Tibial artery (tissue), 4 donors: ENCODE results near the gene NCAM1.

ENCODE experiments used
- DNase-seq, 2 donors: peaks; one replicate each; pipeline ENCODE4 v3.0.0-alpha.2; 2019
- H3K27ac ChIP-seq, 2 donors: fragments of 200-600 bp; sonication (generic) in 1 of 2; 1 replicate in 1 of 2; 2 replicates in 1 of 2; pipeline ENCODE4 v1.5.1; 2018 to 2019; ENCODE audit warnings: mild to moderate bottlenecking in 1 of 2
- H3K27me3 ChIP-seq, 2 donors: fragments of 200-600 bp; sonication (generic) in 1 of 2; one replicate each; pipeline versions ENCODE4 v1.5.1 to v1.6.0; 2016 to 2019
- H3K36me3 ChIP-seq, 3 donors: fragments of 200-600 bp; sonication (generic) in 2 of 3; one replicate each; pipeline ENCODE4 v1.5.1; 2016 to 2019; ENCODE audit warnings: mild to moderate bottlenecking in 2 of 3
- H3K4me1 ChIP-seq, 4 donors: fragments of 200-600 bp; sonication (generic) in 2 of 4; 1 replicate in 3 of 4; 2 replicates in 1 of 4; pipeline ENCODE4 v1.5.1; 2016 to 2019
- H3K4me3 ChIP-seq, 2 donors: fragments of 200-600 bp; sonication (generic) in 1 of 2; 1 replicate in 1 of 2; 2 replicates in 1 of 2; pipeline ENCODE4 v1.5.1; 2018 to 2019; ENCODE audit warnings: mild to moderate bottlenecking in 2 of 2
- H3K9me3 ChIP-seq, 3 donors: fragments of 200-600 bp; sonication (generic) in 1 of 3; one replicate each; pipeline ENCODE4 v1.5.1; 2016 to 2019
- CTCF ChIP-seq, 2 experiments: fragments of 200-600 bp in 1 of 2; fragments of 450-650 bp in 1 of 2; IDR thresholded peaks; one replicate each; pipeline ENCODE4 v1.5.1; 2017 to 2019; ENCODE audit warnings: antibody characterized with exemption in 2 of 2, mild to moderate bottlenecking in 1 of 2, moderate library complexity in 1 of 2
- intact Hi-C: fragments of 100-400 bp; cut with DNase I; formaldehyde crosslinking; loops from one replicate; pipeline ENCODE4 v1.15.0; 2023; ENCODE audit warnings: low total_unique reads

The NCAM1 gene

GRCh38 chr11:113314065-113314388, 352.8 kb downstream of the NCAM1 start:
- no peak for DNase-seq
- Histone ChIP-seq H3K27ac (peak overlapping the region; percentile 77 to 80), H3K27me3 (no peaks in the 10 kb centered on the region), H3K4me3 (peak overlapping the region; percentile 63 to 83), H3K36me3 (peaks cover 0 to 19% (median 0%) of the 10 kb centered on the region in 3 donors), H3K4me1 (peaks cover 0 to 26% (median 7%) of the 10 kb centered on the region in 4 donors), H3K9me3 (no peaks in the 10 kb centered on the region)
- TF ChIP-seq CTCF (IDR thresholded peaks at IDR 0.05), result no peak
- intact Hi-C loops, result no loop called here

GRCh38 chr11:113314389-113315301, 353.4 kb downstream of the NCAM1 start, which contains the start of gene TTC12:
Gene TTC12, plus strand, starts transcription at chr11:113314583. Its CDS starts 1,675 bp downstream, at chr11:113316258.
- intact Hi-C loops, result no loop called here
- Histone ChIP-seq H3K27ac (peak within 1 kb of the TSS; percentile 77 to 80), H3K4me3 (peak within 1 kb of the TSS; percentile 63 to 83), H3K36me3 (peaks cover 0 to 25% (median 0%) of the 10 kb centered on the region in 3 donors), H3K27me3 (no peaks in the 10 kb centered on the region), H3K4me1 (peaks cover 0 to 26% (median 7%) of the 10 kb centered on the region in 4 donors), H3K9me3 (no peaks in the 10 kb centered on the region)
- DNase-seq, result peak; percentile 89 to 95
- TF ChIP-seq CTCF (IDR thresholded peaks at IDR 0.05), result no peak

GRCh38 chr11:113315811-113316210, 354.6 kb downstream of the NCAM1 start:
- H3K4me3 ChIP-seq, result no peak overlapping the region
- H3K27me3 ChIP-seq, result no peaks in the 10 kb centered on the region
- intact Hi-C loops, result no loop called here
- H3K4me1 ChIP-seq, result peaks cover 0 to 26% (median 7%) of the 10 kb centered on the region in 4 donors
- peaks cover 0 to 36% (median 5%) of the 10 kb centered on the region in 3 donors for H3K36me3 ChIP-seq
- TF ChIP-seq CTCF (IDR thresholded peaks at IDR 0.05), result no peak
- no peak for DNase-seq
- no peaks in the 10 kb centered on the region for H3K9me3 ChIP-seq
- peak overlapping the region; percentile 77 to 80 for H3K27ac ChIP-seq

GRCh38 chr11:113316256-113316655, 355.0 kb downstream of the NCAM1 start:
- H3K9me3 ChIP-seq, result no peaks in the 10 kb centered on the region
- H3K4me3 ChIP-seq, result no peak overlapping the region
- intact Hi-C loops, result no loop called here
- H3K27me3 ChIP-seq, result no peaks in the 10 kb centered on the region
- DNase-seq, result no peak
- no peak overlapping the region for H3K27ac ChIP-seq
- peaks cover 0 to 36% (median 5%) of the 10 kb centered on the region in 3 donors for H3K36me3 ChIP-seq
- H3K4me1 ChIP-seq, result peaks cover 0 to 26% (median 7%) of the 10 kb centered on the region in 4 donors
- TF ChIP-seq CTCF (IDR thresholded peaks at IDR 0.05), result no peak

- H3K4me1 ChIP-seq, result peaks cover 0 to 26% (median 7%) of the 10 kb centered on the region in 4 donors
- no peak for TF ChIP-seq CTCF (IDR thresholded peaks at IDR 0.05)
- no peak for DNase-seq
- no peaks in the 10 kb centered on the region for H3K9me3 ChIP-seq
- H3K36me3 ChIP-seq, result peaks cover 0 to 36% (median 5%) of the 10 kb centered on the region in 3 donors
- H3K27ac ChIP-seq, result no peak overlapping the region
- no peak overlapping the region for H3K4me3 ChIP-seq
- intact Hi-C loops, result no loop called here
- no peaks in the 10 kb centered on the region for H3K27me3 ChIP-seq
These were observed 356.1 kb downstream of the NCAM1 start for GRCh38 chr11:113317339-113317738.
